ENCODE results near the gene LSM11.
"Not testable (repeated sequence)": the region's sequence is repeated elsewhere in the genome, so short reads cannot be mapped to it uniquely, and the experiment has no call there.

The LSM11 gene

GRCh38 chr5:157743163-157744050 is at the start of gene LSM11:
Gene LSM11 (plus strand): TSS chr5:157743712. CDS start chr5:157743751, 39 bp downstream.
- peak; percentile 84 for DNase-seq

- DNase-seq = not testable (repeated sequence)
These were observed 49.7 kb upstream of the LSM11 start for GRCh38 chr5:157693816-157694215.

GRCh38 chr5:157696154-157696553 is 47.4 kb upstream of the LSM11 start:
- DNase-seq = not testable (repeated sequence)

GRCh38 chr5:157698674-157699073 is 44.8 kb upstream of the LSM11 start:
- not testable (repeated sequence) for DNase-seq

- DNase-seq = no peak
These were observed 39.8 kb upstream of the LSM11 start for GRCh38 chr5:157703736-157704135.

- DNase-seq = peak; percentile 55
These were observed 34.6 kb upstream of the LSM11 start for GRCh38 chr5:157708866-157709265.

- DNase-seq = no peak
These were observed 34.2 kb upstream of the LSM11 start for GRCh38 chr5:157709346-157709745.

GRCh38 chr5:157710431-157710830 is 33.1 kb upstream of the LSM11 start:
- DNase-seq = no peak

- peak; percentile 69 for DNase-seq
These were observed 32.6 kb upstream of the LSM11 start for GRCh38 chr5:157710882-157711281.

GRCh38 chr5:157713830-157714595 is 29.5 kb upstream of the LSM11 start:
- DNase-seq = no peak

- no peak for DNase-seq
These were observed 29.0 kb upstream of the LSM11 start for GRCh38 chr5:157714596-157714864.

GRCh38 chr5:157718519-157718918 is 25.0 kb upstream of the LSM11 start:
- DNase-seq = peak; percentile 77

- DNase-seq = no peak
These were observed 24.3 kb upstream of the LSM11 start for GRCh38 chr5:157719245-157719644.

GRCh38 chr5:157721159-157721558 is 22.4 kb upstream of the LSM11 start:
- no peak for DNase-seq

- DNase-seq = not testable (repeated sequence)
These were observed 20.6 kb upstream of the LSM11 start for GRCh38 chr5:157722895-157723294.

- DNase-seq = not testable (repeated sequence)
These were observed 16.9 kb upstream of the LSM11 start for GRCh38 chr5:157726607-157727006.

- DNase-seq = not testable (repeated sequence)
These were observed 15.7 kb upstream of the LSM11 start for GRCh38 chr5:157727858-157728257.

- no peak for DNase-seq
These were observed 13.7 kb upstream of the LSM11 start for GRCh38 chr5:157729858-157730257.

- no peak for DNase-seq
These were observed 12.6 kb upstream of the LSM11 start for GRCh38 chr5:157730900-157731271.

GRCh38 chr5:157731272-157732129 is 12.0 kb upstream of the LSM11 start, which contains the start of gene THG1L:
Gene THG1L (plus strand): TSS chr5:157731420. CDS start chr5:157731441, 21 bp downstream.
- peak; percentile 99 for DNase-seq

GRCh38 chr5:157732130-157732514 is 11.4 kb upstream of the LSM11 start:
- DNase-seq = no peak

- no peak for DNase-seq
These were observed 10.8 kb upstream of the LSM11 start for GRCh38 chr5:157732596-157733262.

- DNase-seq = no peak
These were observed 9.1 kb upstream of the LSM11 start for GRCh38 chr5:157734436-157734835.

All from EL (cell line).